GM12878 (cell line): ENCODE results near the gene TRIM47. TPM values are rescaled to one million over a fixed set of nuclear protein-coding genes. Genes with fewer than 3 reads are reported as not detected.
A peak's percentile ranks its signal among the peaks of the same experiment; 100 is the strongest.

Experiments
- ATF2 ChIP-seq: IDR thresholded peaks from 2 replicates; pipeline ENCODE4 v1.6.1; 2012; ENCODE audit warnings: low read length, inconsistent platforms
- BCL11A ChIP-seq: IDR thresholded peaks from 2 replicates; pipeline ENCODE4 v1.6.1; 2011; ENCODE audit warnings: low read depth, low read length
- BMI1 ChIP-seq: fragments of 450-650 bp; IDR thresholded peaks from 2 replicates; pipeline ENCODE4 v1.6.1; 2016; ENCODE audit warnings: mild to moderate bottlenecking, moderate library complexity, borderline replicate concordance
- CBFB ChIP-seq: IDR thresholded peaks from 2 replicates; pipeline ENCODE4 v1.6.1; 2016; ENCODE audit warnings: antibody characterized with exemption, low read depth
- CHD2 ChIP-seq: IDR thresholded peaks from 2 replicates; pipeline ENCODE4 v1.6.1; 2011; ENCODE audit warnings: low read depth, low read length, improper control_type of control experiment, borderline replicate concordance
- EED ChIP-seq: sonication (generic); IDR thresholded peaks from 2 replicates; pipeline ENCODE4 v1.6.1; 2016; ENCODE audit warnings: antibody characterized with exemption, low read depth
- HDAC2 ChIP-seq: fragments of 200-600 bp; sonication (generic); IDR thresholded peaks from 2 replicates; pipeline ENCODE4 v1.6.1; 2017
- HDAC6 ChIP-seq: fragments of 200-600 bp; sonication (generic); IDR thresholded peaks from one replicate; pipeline ENCODE4 v1.8.0; 2017; ENCODE audit warnings: antibody characterized with exemption; ENCODE audit not compliant: unreplicated experiment
- HDGF ChIP-seq: fragments of 450-650 bp; IDR thresholded peaks from 2 replicates; pipeline ENCODE4 v1.6.1; 2016; ENCODE audit warnings: antibody characterized with exemption
- IKZF1 ChIP-seq: fragments of 450-650 bp; conservative IDR thresholded peaks from 2 replicates; pipeline ENCODE4 v1.6.1; 2017; ENCODE audit warnings: antibody characterized with exemption, mild to moderate bottlenecking
- KLF5 ChIP-seq: fragments of 450-650 bp; IDR thresholded peaks from 2 replicates; pipeline ENCODE4 v1.6.1; 2014; ENCODE audit warnings: mild to moderate bottlenecking; ENCODE audit not compliant: partially characterized antibody
- MEF2B ChIP-seq: fragments of 450-650 bp; IDR thresholded peaks from 2 replicates; pipeline ENCODE4 v1.6.1; 2018; ENCODE audit warnings: mild to moderate bottlenecking, moderate library complexity; ENCODE audit not compliant: partially characterized antibody, poor library complexity, severe bottlenecking
- NBN ChIP-seq: fragments of 450-650 bp; IDR thresholded peaks from 2 replicates; pipeline ENCODE4 v1.6.1; 2016
- NFXL1 ChIP-seq: fragments of 450-650 bp; IDR thresholded peaks from 2 replicates; pipeline ENCODE4 v1.6.1; 2017; ENCODE audit warnings: antibody characterized with exemption, mild to moderate bottlenecking, borderline replicate concordance
- NR2C1 ChIP-seq: fragments of 450-650 bp; IDR thresholded peaks from 2 replicates; pipeline ENCODE4 v1.6.1; 2017; ENCODE audit warnings: antibody characterized with exemption, mild to moderate bottlenecking, moderate library complexity
- PBX3 ChIP-seq: IDR thresholded peaks from 2 replicates; pipeline ENCODE4 v1.6.1; 2011; ENCODE audit warnings: mild to moderate bottlenecking, low read depth, low read length, moderate library complexity; ENCODE audit not compliant: insufficient replicate concordance
- POLR2A ChIP-seq: IDR thresholded peaks from 2 replicates; pipeline ENCODE4 v1.6.1; 2011; ENCODE audit warnings: low read depth, mild to moderate bottlenecking, low read length
- RAD51 ChIP-seq: fragments of 450-650 bp; IDR thresholded peaks from 2 replicates; pipeline ENCODE4 v1.6.1; 2016; ENCODE audit warnings: moderate library complexity, mild to moderate bottlenecking, inconsistent platforms
- RCOR1 ChIP-seq: conservative IDR thresholded peaks from 2 replicates; pipeline ENCODE4 v1.6.1; 2012; ENCODE audit warnings: low read depth, low read length, improper control_type of control experiment
- RELA ChIP-seq: fragments of 450-650 bp; IDR thresholded peaks from 2 replicates; pipeline ENCODE4 v1.8.0; 2014; ENCODE audit warnings: borderline replicate concordance; ENCODE audit not compliant: partially characterized antibody
- SMAD5 ChIP-seq: IDR thresholded peaks from 2 replicates; pipeline ENCODE4 v1.6.1; 2016; ENCODE audit warnings: antibody characterized with exemption, low read depth
- SUZ12 ChIP-seq: fragments of 200-600 bp; sonication (generic); IDR thresholded peaks from one replicate; pipeline ENCODE4 v1.6.1; 2018; ENCODE audit warnings: antibody characterized with exemption, mild to moderate bottlenecking; ENCODE audit not compliant: unreplicated experiment
- YBX1 ChIP-seq: fragments of 450-650 bp; IDR thresholded peaks from 2 replicates; pipeline ENCODE4 v1.6.1; 2016; ENCODE audit warnings: antibody characterized with exemption
- YY1 ChIP-seq: IDR thresholded peaks from 2 replicates; pipeline ENCODE4 v1.6.1; 2011; ENCODE audit warnings: low read depth, mild to moderate bottlenecking, low read length
- ZBED1 ChIP-seq: IDR thresholded peaks from 2 replicates; pipeline ENCODE4 v1.6.1; 2016; ENCODE audit warnings: borderline replicate concordance
- ZNF274 ChIP-seq: IDR thresholded peaks from one replicate; pipeline ENCODE4 v1.8.0; 2011; ENCODE audit not compliant: insufficient read length, insufficient read depth
- polyA plus RNA-seq, 11 experiments: library from polyadenylated mRNA; depleted of rRNA in 4 of 11; unstranded in 6 of 11; stranded (reverse) in 5 of 11; fragments of >200 nt; fragmentation: Nextera tagmentation in 4 of 11; fragmentation: Illumina TruSeq in 1 of 11; extraction: Ambion mirVana in 4 of 11; extraction: Trizol in 1 of 11; gene quantifications; 1 replicate in 1 of 11; 2 replicates in 10 of 11; pipeline versions ENCODE4 v1.2.1 to v1.2.3, GENCODE V29; 2011 to 2016; ENCODE audit warnings: inconsistent platforms in 2 of 11, missing spikeins in 2 of 11, low read depth in 1 of 11
- total RNA-seq, 4 experiments: library from RNA; depleted of rRNA in 3 of 4; stranded (reverse); fragments of >200 nt in 3 of 4; fragmentation: Illumina TruSeq in 1 of 4; extraction: Trizol in 1 of 4; gene quantifications; 2 replicates each; pipeline versions ENCODE4 v1.2.1 to v1.2.3, GENCODE V29; 2013 to 2021
- TF ChIP-seq, protein P1 (sequence below): fragments of 450-650 bp; IDR thresholded peaks from 2 replicates; pipeline ENCODE4 v1.6.1; 2014; ENCODE audit warnings: mild to moderate bottlenecking
- TF ChIP-seq, protein P2 (sequence below): fragments of 450-650 bp; IDR thresholded peaks from 2 replicates; pipeline ENCODE4 v1.6.1; 2017; ENCODE audit warnings: antibody characterized with exemption, mild to moderate bottlenecking, moderate library complexity

Gene TRIM47
- total and polyA plus RNA-seq, 10 of the 15 experiments (the other 5 are each of a cell fraction or from before 2014, with no cell fraction given): 0.35 to 9.7 (median 5.3) TPM

- no peak for TF ChIP-seq BMI1
- TF ChIP-seq SMAD5: 0 out of 2 replicates have a peak, but pooled peaks have one; percentile 38
- no peak for TF ChIP-seq BCL11A
- TF ChIP-seq ZNF274: no peak
- TF ChIP-seq NFXL1: no peak
- 0 out of 2 replicates have a peak, but pooled peaks have one; percentile 21 for TF ChIP-seq CBFB
- TF ChIP-seq RAD51: no peak
- TF ChIP-seq, protein P1, sequence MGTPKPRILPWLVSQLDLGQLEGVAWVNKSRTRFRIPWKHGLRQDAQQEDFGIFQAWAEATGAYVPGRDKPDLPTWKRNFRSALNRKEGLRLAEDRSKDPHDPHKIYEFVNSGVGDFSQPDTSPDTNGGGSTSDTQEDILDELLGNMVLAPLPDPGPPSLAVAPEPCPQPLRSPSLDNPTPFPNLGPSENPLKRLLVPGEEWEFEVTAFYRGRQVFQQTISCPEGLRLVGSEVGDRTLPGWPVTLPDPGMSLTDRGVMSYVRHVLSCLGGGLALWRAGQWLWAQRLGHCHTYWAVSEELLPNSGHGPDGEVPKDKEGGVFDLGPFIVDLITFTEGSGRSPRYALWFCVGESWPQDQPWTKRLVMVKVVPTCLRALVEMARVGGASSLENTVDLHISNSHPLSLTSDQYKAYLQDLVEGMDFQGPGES: no peak
- no peak for TF ChIP-seq MEF2B
- no peak for TF ChIP-seq KLF5
- peak; percentile 30; the same call in 1 of the 2 replicates for TF ChIP-seq NR2C1
- no peak for TF ChIP-seq ATF2
- TF ChIP-seq HDGF: no peak
- no peak for TF ChIP-seq HDAC6
- TF ChIP-seq ZBED1: 0 out of 2 replicates have a peak, but pooled peaks have one; percentile 24
- no peak for TF ChIP-seq NBN
- TF ChIP-seq YY1: peak; percentile 92
- no peak for TF ChIP-seq PBX3
- peak; percentile 94 for TF ChIP-seq IKZF1
- TF ChIP-seq, protein P2, sequence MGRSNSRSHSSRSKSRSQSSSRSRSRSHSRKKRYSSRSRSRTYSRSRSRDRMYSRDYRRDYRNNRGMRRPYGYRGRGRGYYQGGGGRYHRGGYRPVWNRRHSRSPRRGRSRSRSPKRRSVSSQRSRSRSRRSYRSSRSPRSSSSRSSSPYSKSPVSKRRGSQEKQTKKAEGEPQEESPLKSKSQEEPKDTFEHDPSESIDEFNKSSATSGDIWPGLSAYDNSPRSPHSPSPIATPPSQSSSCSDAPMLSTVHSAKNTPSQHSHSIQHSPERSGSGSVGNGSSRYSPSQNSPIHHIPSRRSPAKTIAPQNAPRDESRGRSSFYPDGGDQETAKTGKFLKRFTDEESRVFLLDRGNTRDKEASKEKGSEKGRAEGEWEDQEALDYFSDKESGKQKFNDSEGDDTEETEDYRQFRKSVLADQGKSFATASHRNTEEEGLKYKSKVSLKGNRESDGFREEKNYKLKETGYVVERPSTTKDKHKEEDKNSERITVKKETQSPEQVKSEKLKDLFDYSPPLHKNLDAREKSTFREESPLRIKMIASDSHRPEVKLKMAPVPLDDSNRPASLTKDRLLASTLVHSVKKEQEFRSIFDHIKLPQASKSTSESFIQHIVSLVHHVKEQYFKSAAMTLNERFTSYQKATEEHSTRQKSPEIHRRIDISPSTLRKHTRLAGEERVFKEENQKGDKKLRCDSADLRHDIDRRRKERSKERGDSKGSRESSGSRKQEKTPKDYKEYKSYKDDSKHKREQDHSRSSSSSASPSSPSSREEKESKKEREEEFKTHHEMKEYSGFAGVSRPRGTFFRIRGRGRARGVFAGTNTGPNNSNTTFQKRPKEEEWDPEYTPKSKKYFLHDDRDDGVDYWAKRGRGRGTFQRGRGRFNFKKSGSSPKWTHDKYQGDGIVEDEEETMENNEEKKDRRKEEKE: 0 out of 2 replicates have a peak, but pooled peaks have one; percentile 44
- no peak for TF ChIP-seq HDAC2
- no peak for TF ChIP-seq SUZ12
- peak; percentile 93 for TF ChIP-seq POLR2A
- TF ChIP-seq RCOR1: no peak
- no peak for TF ChIP-seq CHD2
- no peak for TF ChIP-seq RELA
- no peak for TF ChIP-seq YBX1
- TF ChIP-seq EED: no peak
Observed at GRCh38 chr17:75896415-75897159, 18.2 kb upstream of the TRIM47 start, which contains the start of gene TRIM65 (continued).
